Cardiac septum (tissue), 1 donor: ENCODE data around the gene HAND2. TPM values are rescaled to one million over a fixed set of nuclear protein-coding genes. Genes with fewer than 3 reads are reported as not detected.

Source experiments
- DNase-seq: peaks from one replicate; pipeline ENCODE4 v3.0.0-alpha.2; 2020; ENCODE audit warnings: low spot score
- intact Hi-C: fragments of 100-400 bp; cut with DNase I; formaldehyde crosslinking; loops from one replicate; pipeline ENCODE4 v1.14.0; 2022
- total RNA-seq: library from RNA; stranded (reverse); fragmentation: NEBNext Ultra II Directional; extraction: Animal tissue kit (Norgen Biotek cat#: 25700); gene quantifications from one replicate; pipeline ENCODE4 v1.2.1, GENCODE V29; 2021
- donor health status: DM: no; HTN: no; CAD: no.

HAND2 gene
- total RNA-seq, 1 donor from 2014 or later: 161 TPM

GRCh38 chr4:173524218-173525117 lies 5.6 kb downstream of the HAND2 start:
- intact Hi-C loops: loop anchor here (10.0 kb wide), 1 partner anchor 760 kb away; the partner anchor contains the start of genes CEP44 and FBXO8
- no peak for DNase-seq

- DNase-seq: no peak
These were observed 7.1 kb downstream of the HAND2 start for GRCh38 chr4:173522951-173523395.

DNA sequence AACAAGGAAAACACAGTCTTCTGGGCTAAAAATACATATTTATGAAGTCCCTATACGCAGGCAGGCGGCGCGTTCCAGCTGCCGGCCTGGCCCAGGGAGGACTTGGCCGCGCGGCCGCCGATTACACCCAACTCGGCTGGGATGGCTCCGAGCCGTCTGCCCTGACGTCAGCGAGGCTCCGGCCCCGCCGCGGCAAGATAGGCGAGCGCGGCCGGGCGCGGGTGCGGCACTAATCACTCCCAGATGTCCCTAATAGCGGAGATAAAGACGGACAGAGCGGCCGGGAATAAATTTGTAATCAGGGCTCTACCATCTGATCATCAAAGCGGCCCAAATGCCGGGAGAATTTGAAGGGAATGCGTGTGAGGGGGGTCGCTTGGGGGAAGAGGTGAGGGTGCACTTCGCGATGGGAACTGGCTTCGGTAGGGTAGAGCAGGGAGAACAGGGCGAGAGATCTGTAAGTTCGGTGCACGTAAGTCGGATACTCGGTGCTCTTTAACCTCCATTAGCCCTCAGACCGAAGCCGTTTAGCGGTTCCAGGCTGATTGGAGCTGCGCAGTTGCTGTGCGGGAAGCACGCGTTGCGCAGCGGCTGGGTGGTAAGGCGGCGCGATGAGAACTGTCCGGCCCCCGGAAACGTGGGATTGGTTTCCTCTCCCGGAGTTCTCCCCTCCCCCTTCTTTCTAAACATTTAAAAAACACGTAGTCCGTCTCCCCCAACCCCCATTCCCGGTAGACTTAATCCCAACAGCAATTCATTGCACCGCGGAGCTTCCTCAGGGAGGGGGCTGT lies 7.7 kb downstream of the HAND2 start:
- intact Hi-C loops: loop anchor here (2.0 to 10.0 kb wide), 2 partner anchors 14 to 762 kb away; partner anchors contain the start of genes CEP44 and FBXO8

More at GRCh38 chr4:173522951-173523395, 7.1 kb downstream of the HAND2 start:
- intact Hi-C loops: loop anchor here (2.0 to 10.0 kb wide), 2 partner anchors 14 to 762 kb away; partner anchors contain the start of genes CEP44 and FBXO8

GRCh38 chr4:173521467-173522159 lies 8.4 kb downstream of the HAND2 start:
- intact Hi-C loops: loop anchor here (2.0 to 10.0 kb wide), 2 partner anchors 13 to 763 kb away; partner anchors contain the start of genes CEP44 and FBXO8
- DNase-seq: no peak

More for the DNA sequence above, 7.7 kb downstream of the HAND2 start:
- DNase-seq: peak; percentile 90

GRCh38 chr4:173520921-173521466 lies 9.0 kb downstream of the HAND2 start:
- DNase-seq: no peak
- intact Hi-C loops: loop anchor here (10.0 kb wide), 1 partner anchor 764 kb away; the partner anchor contains the start of genes CEP44 and FBXO8

DNA sequence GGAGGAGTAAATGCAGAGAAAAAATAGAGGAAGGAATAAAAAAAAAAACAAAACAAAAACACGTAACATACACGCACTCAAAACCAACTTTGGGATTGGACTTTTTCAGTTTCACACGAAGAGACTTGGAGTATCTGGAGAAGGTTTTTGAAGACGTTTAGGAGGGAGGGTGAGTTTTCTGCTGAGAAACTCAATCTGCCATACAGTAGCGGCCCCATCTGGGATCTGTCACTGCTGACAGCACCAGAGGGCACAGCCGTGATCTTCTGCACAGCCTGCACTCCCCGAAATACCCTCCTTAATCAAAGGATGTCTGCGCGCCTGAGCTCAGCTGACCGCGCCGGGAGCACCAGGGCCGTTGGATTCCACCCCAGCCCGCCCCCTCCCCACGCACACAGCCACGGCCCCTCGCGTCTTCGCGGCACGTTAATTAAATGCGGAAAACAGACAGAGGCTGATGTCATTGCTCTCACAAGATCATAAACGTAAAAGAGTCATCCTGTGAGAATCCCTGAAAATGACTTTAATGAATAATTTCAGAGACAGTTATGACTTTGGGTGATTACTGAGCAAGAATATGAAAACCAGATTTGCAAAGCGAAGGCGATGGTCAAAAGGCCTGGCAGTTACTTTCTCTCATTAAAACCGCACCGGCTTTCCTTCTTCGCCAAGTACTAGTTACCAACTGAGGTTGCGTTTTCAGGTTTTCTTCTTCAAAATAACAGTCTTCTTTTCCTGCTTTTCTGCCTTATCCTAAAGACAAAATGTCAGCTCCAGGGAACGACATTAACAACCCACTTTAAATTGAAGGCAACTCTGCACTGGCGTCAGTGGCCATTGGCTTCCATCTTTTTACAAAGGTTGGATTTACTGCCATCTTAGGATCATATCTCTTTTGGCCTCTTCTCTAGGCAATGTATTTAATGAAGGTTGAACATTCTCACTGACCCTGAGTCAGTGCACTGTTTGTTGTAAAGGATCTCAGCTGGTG lies 10.6 kb downstream of the HAND2 start:
- DNase-seq: peak; percentile 81
- intact Hi-C loops: loop anchor here (10.0 kb wide), 1 partner anchor 765 kb away; the partner anchor contains the start of genes CEP44 and FBXO8

DNA sequence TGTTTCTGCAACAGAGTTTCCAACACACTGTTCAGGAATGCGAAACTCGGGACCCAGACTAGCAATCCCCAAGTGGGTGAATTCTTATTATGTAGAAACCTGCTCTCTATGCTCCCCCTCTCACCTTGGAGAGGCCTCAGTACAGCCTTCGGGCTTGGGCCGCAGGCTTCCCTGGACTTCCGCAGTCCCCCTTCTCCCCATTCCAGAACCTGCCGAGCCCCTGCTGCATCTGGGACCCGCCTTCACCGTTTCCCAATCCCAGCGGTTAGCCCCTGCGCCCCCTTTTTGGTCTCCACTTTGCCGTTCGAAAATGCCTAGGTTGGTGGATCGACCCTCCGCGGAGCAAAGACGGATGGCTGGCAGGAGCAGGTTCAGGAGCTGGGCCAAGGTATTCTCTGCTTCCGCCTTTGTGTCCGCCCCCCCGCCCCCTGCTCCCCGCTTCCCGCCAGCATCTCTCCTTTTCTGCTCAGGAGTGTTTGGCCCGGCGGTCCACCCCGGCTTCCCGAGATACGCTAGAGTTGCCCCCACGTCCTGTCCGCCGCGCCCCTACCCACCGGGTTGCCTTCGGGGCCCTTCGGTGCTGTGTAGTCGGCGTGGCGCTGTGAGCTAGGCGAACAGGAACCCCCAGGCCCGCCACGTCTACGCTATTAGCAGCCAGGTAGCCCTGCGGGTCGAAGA lies 11.5 kb downstream of the HAND2 start:
- peak; percentile 74 for DNase-seq
- intact Hi-C loops: no loop called here

DNA sequence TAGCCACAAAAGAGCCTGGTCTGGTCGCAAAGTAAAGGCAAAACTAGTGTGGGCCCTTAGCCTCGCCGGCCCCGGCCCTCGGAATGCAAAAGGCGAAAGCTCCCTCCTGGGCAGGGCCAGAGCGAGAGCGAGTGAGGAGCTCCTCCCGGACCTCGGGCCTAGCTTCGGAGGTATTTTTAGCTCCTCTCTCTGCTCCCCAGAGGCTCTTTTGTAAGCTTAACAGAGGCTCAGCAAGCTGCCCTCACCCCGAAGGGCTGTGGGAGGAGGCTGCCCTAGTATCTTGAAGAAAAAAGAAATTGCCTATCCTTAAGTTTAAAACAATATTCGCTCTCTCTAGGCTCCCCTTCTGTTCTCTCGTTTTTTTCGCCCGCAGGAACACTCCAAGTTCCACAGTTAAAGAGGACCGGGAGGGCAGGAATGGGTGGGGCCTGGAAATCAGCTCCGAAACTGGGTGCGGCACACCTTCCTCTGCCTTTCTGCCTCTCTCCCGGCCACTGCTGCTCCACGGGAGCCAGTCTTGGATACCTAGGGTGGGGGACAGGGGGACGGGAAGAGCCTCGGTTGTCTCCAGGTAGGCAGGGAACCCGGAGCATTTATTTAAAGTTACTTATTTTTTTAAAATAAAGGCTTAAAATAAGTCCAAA lies 12.1 kb downstream of the HAND2 start:
- intact Hi-C loops: no loop called here

DNA sequence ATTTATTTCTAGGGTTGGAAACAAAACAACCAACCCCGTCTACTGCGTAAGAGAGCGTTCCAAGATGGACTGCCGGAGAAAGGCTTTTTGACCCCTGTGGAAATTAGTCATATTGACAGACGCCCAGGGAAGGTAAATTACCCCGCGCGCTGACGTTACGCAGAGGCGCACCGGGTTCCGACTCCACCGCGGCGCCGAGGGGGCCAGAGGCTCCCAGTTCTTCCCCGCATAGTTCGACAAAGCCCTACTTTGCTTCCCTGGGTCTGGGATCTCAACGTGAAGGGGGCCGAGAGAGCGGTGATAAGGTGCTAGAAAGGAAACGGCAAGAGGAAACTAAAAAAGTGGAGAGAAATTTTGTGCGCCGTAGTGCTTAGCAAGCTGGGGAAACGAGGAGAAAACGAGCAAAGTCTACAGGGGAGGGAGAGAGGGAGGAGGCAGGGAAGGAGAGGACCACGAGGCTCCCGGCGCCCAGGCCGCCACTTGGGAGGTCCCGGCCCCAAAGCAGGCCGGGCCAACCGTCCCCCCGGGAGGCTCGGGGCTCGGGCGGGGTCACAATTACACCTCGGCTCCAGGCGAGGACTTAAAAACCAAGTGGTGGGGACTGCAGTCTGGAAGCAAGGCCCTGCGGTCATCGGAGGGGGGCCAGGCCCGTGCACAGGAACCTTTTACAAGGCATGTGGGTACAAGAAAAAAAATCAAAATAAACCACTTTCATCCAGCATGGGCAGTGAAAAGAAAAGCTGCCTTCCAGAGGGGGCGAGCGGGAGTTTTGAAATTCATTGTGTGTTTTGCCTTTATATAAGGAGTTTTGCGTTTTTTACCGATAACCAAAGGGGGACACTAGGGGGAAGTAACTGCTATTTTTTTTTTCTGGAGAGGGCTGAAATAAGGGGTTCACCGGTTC lies 13.2 kb downstream of the HAND2 start:
- intact Hi-C loops: no loop called here
- no peak for DNase-seq

More for the DNA sequence above, 12.1 kb downstream of the HAND2 start:
- peak; percentile 81 for DNase-seq

DNA sequence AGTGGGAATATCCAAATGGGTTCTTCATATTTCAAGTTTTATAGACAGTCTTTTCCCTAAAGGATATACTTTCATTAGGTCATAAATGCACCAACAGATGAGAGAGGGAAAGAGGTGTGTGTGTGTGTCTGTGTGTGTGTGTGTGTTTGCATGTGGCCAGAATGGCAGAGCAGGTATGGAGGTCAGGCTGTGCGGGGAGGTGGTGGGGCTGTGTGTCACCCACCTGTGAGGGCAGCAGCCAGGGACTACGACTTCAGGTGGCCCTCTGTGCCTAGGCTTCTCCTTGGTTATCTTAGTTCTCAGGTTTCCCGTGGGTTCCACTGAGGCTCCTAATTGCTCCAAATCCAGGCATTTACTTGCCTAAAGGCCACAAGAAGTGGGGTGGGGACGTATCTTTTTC lies 14.6 kb downstream of the HAND2 start:
- peak; percentile 44 for DNase-seq
- intact Hi-C loops: no loop called here

GRCh38 chr4:173514641-173515217 lies 15.3 kb downstream of the HAND2 start:
- intact Hi-C loops: no loop called here
- DNase-seq: no peak

DNA sequence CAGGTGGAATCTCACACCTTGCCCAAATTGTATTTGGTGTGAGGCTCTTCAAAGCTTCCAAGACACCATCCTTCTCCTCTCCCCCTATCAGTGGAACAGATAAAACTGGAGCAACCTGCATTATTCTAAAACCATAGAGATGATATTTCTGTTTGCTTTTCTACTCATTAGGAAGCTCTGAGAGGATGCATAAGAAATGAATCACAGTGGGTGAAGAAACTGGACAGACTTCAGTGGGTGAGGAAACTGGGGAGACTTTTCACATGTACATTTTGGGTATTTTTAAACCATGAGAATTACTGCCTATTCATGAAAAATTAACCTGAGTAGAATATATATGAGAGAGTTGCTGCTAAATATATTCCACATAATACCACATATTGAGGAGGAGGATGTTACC lies 16.4 kb downstream of the HAND2 start:
- intact Hi-C loops: no loop called here

GRCh38 chr4:173511787-173512361 lies 18.2 kb downstream of the HAND2 start:
- intact Hi-C loops: no loop called here
- peak; percentile 46 for DNase-seq

More for the DNA sequence above, 16.4 kb downstream of the HAND2 start:
- DNase-seq: no peak

GRCh38 chr4:173509036-173510001 lies 20.7 kb downstream of the HAND2 start:
- peak; percentile 80 for DNase-seq
- intact Hi-C loops: loop anchor here (2.0 to 10.0 kb wide), 7 partner anchors 13 to 805 kb away; no protein-coding TSS in a partner anchor
